OCI-LY1 (cell line): ENCODE results near the gene EVA1C.

Experiments used
- H2AFZ ChIP-seq: fragments of 200-600 bp; sonication (generic), shearing (Covaris generic); 2 replicates; pipeline ENCODE4 v1.6.0; 2014; ENCODE audit warnings: antibody characterized with exemption, mild to moderate bottlenecking, low read length
- H3F3A ChIP-seq: fragments of 200-600 bp; sonication (generic), shearing (Covaris generic); 2 replicates; pipeline ENCODE4 v1.6.0; 2014; ENCODE audit warnings: mild to moderate bottlenecking, antibody characterized with exemption, low read length, moderate library complexity; ENCODE audit not compliant: insufficient read depth
- H3K27ac ChIP-seq: fragments of 200-600 bp; sonication (generic); 2 replicates; pipeline ENCODE4 v1.5.1; 2014; ENCODE audit warnings: low read length, mixed run types, mild to moderate bottlenecking, low read depth; ENCODE audit not compliant: poor library complexity, severe bottlenecking
- H3K27me3 ChIP-seq: fragments of 200-600 bp; sonication (generic); 2 replicates; pipeline ENCODE4 v1.6.0; 2014; ENCODE audit warnings: antibody characterized with exemption, mild to moderate bottlenecking, low read length, moderate library complexity; ENCODE audit not compliant: insufficient read depth
- H3K36me3 ChIP-seq: fragments of 200-600 bp; sonication (generic); 2 replicates; pipeline ENCODE4 v1.6.1; 2014; ENCODE audit warnings: mild to moderate bottlenecking, antibody characterized with exemption, low read length, moderate library complexity, mixed read lengths; ENCODE audit not compliant: insufficient read depth
- H3K4me1 ChIP-seq: fragments of 200-600 bp; sonication (generic); 2 replicates; pipeline ENCODE4 v1.5.1; 2014; ENCODE audit warnings: mild to moderate bottlenecking, low read length, moderate library complexity; ENCODE audit not compliant: insufficient read depth, severe bottlenecking
- H3K4me2 ChIP-seq: fragments of 200-600 bp; sonication (generic), shearing (Covaris generic); 2 replicates; pipeline ENCODE4 v1.6.1; 2014; ENCODE audit warnings: low read length
- H3K4me3 ChIP-seq: fragments of 200-600 bp; sonication (generic); 2 replicates; pipeline ENCODE4 v1.5.1; 2014; ENCODE audit warnings: low read length, low read depth, mild to moderate bottlenecking, mixed read lengths; ENCODE audit not compliant: poor library complexity, severe bottlenecking
- H3K79me2 ChIP-seq: fragments of 200-600 bp; shearing (Covaris generic); 2 replicates; pipeline ENCODE4 v1.6.1; 2016; ENCODE audit warnings: mixed run types, low read length, mixed read lengths; ENCODE audit not compliant: insufficient read depth
- H3K9ac ChIP-seq: fragments of 200-600 bp; sonication (generic), shearing (Covaris generic); 2 replicates; pipeline ENCODE4 v1.6.1; 2014; ENCODE audit warnings: mild to moderate bottlenecking, low read length, mixed read lengths
- H3K9me2 ChIP-seq: fragments of 200-600 bp; sonication (generic), shearing (Covaris generic); 2 replicates; pipeline ENCODE4 v1.6.1; 2014; ENCODE audit warnings: low read depth, mild to moderate bottlenecking, low read length, mixed read lengths
- H3K9me3 ChIP-seq: fragments of 200-600 bp; shearing (Covaris generic); 2 replicates; pipeline ENCODE4 v1.6.1; 2014; ENCODE audit warnings: low read length, mixed read lengths
- H4K20me1 ChIP-seq: fragments of 200-600 bp; sonication (generic), shearing (Covaris generic); 2 replicates; pipeline ENCODE4 v1.6.0; 2016; ENCODE audit warnings: mild to moderate bottlenecking, low read length; ENCODE audit not compliant: insufficient read depth
- EZH2 ChIP-seq: fragments of 200-600 bp; sonication (generic), shearing (Covaris generic); IDR thresholded peaks from 2 replicates; pipeline ENCODE4 v1.8.0; 2017; ENCODE audit warnings: borderline replicate concordance, mixed run types, mild to moderate bottlenecking, antibody characterized with exemption, low read length, moderate library complexity, mixed read lengths
- TF ChIP-seq, protein P1 (sequence below): fragments of 200-600 bp; sonication (generic), shearing (Covaris generic); IDR thresholded peaks from 2 replicates; pipeline ENCODE4 v1.5.1; 2017; ENCODE audit warnings: mild to moderate bottlenecking, antibody characterized with exemption, low read length, moderate library complexity, mixed read lengths

EVA1C gene

DNA sequence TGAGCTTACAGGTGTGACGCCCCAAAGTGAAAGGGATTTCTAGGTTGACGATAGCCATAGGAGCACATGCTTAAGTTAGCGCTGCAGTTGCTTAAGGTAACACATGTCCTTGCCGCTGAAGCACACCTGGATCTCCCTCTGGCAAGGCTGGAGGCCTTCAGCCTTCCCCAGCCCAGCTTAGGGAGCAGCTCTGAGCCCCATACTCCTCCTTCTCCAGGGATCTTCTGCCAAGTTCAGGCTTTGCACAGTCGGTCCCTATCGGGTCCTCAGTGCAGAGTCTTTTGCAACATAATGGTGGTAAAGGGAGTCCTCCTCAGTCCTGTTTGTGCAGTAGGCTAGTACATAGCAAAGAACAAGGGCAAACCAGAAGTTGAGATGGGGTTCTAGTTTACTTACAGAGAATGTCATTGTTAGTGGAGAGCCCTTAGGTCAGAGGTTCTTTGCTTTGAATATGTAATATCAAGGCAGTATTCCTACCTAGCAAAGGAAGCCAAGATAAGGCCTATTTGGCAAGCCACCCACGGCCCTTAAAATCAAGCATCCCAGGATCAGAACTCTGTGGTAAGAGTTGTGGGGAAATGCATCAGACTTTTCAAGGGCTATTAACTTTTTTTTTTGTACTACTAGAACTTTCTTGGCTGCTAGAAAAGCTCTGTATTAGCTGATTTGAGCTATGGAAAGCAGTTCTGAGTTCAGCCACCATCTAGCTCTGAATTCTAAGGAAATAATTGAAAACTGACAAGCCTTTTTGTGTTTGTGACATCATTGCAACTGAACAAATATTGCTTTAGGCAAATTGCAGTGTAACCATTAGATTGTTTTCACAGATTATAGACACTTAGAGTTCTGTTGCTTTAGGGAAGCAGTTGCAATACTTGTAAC, 1.4 kb downstream of the EVA1C start:
- no peak for TF ChIP-seq EZH2
- TF ChIP-seq, protein P1, sequence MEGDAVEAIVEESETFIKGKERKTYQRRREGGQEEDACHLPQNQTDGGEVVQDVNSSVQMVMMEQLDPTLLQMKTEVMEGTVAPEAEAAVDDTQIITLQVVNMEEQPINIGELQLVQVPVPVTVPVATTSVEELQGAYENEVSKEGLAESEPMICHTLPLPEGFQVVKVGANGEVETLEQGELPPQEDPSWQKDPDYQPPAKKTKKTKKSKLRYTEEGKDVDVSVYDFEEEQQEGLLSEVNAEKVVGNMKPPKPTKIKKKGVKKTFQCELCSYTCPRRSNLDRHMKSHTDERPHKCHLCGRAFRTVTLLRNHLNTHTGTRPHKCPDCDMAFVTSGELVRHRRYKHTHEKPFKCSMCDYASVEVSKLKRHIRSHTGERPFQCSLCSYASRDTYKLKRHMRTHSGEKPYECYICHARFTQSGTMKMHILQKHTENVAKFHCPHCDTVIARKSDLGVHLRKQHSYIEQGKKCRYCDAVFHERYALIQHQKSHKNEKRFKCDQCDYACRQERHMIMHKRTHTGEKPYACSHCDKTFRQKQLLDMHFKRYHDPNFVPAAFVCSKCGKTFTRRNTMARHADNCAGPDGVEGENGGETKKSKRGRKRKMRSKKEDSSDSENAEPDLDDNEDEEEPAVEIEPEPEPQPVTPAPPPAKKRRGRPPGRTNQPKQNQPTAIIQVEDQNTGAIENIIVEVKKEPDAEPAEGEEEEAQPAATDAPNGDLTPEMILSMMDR, result no peak
- no peaks in the 10 kb centered on the region for H4K20me1 ChIP-seq
- no peak overlapping the region for H3K27ac ChIP-seq
- no peaks in the 10 kb centered on the region for H3K36me3 ChIP-seq
- no peak overlapping the region for H3K4me3 ChIP-seq
- H2AFZ ChIP-seq, result no peak overlapping the region
- no peaks in the 10 kb centered on the region for H3K9me2 ChIP-seq
- H3K9me3 ChIP-seq, result no peaks in the 10 kb centered on the region
- no peak overlapping the region for H3K4me2 ChIP-seq
- no peaks in the 10 kb centered on the region for H3F3A ChIP-seq
- H3K79me2 ChIP-seq, result no peaks in the 10 kb centered on the region
- H3K4me1 ChIP-seq, result no peaks in the 10 kb centered on the region
- no peak overlapping the region for H3K9ac ChIP-seq
- no peaks in the 10 kb centered on the region for H3K27me3 ChIP-seq

DNA sequence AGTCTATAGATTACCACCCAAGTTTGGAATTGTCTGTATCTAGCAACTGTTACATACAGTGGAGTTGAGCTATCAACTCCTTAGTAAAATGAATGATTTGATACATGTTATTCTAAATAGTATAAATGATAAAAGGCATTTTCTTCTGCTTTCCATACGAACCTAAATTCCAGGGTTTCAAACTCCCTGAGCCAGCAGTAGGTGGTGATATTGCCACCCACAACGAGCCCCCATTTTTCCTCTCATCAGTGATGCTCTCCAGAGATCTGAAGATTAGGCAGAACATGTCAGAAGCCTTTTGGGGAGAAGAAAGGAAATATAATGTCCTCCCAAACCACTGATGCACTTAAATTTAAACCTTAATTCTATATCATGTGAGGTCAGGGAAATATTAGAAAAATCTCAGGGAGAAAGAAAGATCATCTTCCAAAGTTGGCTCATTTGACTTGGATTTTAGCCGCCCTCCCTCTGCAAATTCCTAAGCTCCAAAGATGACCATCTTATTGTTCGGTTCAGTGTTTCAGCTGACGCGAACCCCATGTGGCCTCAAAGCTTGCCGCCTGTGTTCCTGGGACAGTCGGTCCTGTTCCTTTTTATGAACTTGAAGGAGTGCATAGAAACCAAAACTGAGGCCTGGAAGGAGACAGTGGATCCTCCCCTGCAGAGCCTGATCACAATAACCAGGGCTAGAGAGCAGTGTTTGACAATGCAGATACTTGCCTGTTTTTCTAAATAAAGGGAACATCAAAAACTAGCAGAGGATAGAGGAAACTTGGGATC, 2.3 kb downstream of the EVA1C start:
- no peaks in the 10 kb centered on the region for H3K9me3 ChIP-seq
- no peaks in the 10 kb centered on the region for H3K4me1 ChIP-seq
- no peak overlapping the region for H3K9ac ChIP-seq
- no peak overlapping the region for H3K4me3 ChIP-seq
- H4K20me1 ChIP-seq, result no peaks in the 10 kb centered on the region
- no peak overlapping the region for H3K4me2 ChIP-seq
- no peaks in the 10 kb centered on the region for H3K36me3 ChIP-seq
- no peaks in the 10 kb centered on the region for H3K9me2 ChIP-seq
- H3F3A ChIP-seq, result no peaks in the 10 kb centered on the region
- no peaks in the 10 kb centered on the region for H3K79me2 ChIP-seq
- no peak overlapping the region for H3K27ac ChIP-seq
- H3K27me3 ChIP-seq, result no peaks in the 10 kb centered on the region
- TF ChIP-seq, protein P1, result no peak
- TF ChIP-seq EZH2, result no peak
- H2AFZ ChIP-seq, result no peak overlapping the region

DNA sequence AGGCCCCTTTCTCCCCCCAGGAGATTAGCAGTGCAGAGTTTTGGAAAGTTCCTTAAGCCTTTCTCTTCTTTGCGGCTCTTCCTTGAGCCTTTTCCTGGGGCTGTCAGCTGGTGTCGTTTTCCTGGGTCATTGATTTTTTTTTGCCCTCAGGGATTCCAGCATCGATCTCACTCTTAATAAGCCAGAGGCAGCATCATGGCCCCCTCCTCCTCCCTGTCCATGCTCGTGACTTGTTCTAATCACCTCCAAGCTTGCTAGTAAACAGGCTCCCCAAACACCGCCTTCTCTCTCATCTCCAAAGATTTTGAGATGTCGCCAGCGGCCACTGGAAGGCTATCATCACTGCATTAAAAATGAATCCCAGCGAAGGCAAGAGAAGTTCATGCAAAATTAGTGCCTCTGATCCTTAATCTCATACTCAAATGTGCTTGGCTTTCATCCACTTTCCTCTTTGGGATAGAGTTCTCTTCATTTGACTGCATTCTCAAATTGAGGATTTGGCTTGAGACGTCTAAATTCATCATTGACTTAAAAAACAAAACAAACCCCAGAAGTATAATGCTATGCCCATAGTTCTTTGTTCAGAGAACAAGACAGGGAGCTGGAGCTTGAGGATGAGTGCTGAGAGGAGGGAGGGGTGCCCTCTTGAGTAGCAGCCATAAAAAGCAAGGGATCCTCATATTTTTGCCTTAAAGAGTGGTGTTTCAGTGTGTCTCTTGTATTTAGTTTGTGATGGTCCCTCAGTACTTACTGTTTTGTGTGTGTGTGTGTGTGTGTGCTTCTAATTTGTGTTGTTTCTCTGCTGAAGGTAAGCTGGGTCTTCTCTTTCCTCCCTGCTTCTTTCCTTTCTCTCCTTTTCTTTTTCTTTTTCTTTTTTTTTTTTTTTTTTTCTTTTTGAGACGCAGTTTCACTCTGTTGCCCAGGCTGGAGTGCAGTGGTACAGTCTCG, 3.2 kb downstream of the EVA1C start:
- no peaks in the 10 kb centered on the region for H3K79me2 ChIP-seq
- no peak overlapping the region for H3K9ac ChIP-seq
- no peaks in the 10 kb centered on the region for H3K36me3 ChIP-seq
- no peak overlapping the region for H2AFZ ChIP-seq
- no peaks in the 10 kb centered on the region for H3F3A ChIP-seq
- no peak overlapping the region for H3K4me3 ChIP-seq
- H3K4me1 ChIP-seq, result no peaks in the 10 kb centered on the region
- H3K9me2 ChIP-seq, result no peaks in the 10 kb centered on the region
- H3K9me3 ChIP-seq, result no peaks in the 10 kb centered on the region
- no peaks in the 10 kb centered on the region for H4K20me1 ChIP-seq
- TF ChIP-seq, protein P1, result no peak
- no peak for TF ChIP-seq EZH2
- no peak overlapping the region for H3K4me2 ChIP-seq
- no peaks in the 10 kb centered on the region for H3K27me3 ChIP-seq
- no peak overlapping the region for H3K27ac ChIP-seq
